ENCODE measurements around the gene CLDN7. TPM values are rescaled to one million over a fixed set of nuclear protein-coding genes. Genes with fewer than 3 reads are reported as not detected.

Gene CLDN7
- total RNA-seq, 1 experiment from 2014 or later, result 177 TPM

DNA sequence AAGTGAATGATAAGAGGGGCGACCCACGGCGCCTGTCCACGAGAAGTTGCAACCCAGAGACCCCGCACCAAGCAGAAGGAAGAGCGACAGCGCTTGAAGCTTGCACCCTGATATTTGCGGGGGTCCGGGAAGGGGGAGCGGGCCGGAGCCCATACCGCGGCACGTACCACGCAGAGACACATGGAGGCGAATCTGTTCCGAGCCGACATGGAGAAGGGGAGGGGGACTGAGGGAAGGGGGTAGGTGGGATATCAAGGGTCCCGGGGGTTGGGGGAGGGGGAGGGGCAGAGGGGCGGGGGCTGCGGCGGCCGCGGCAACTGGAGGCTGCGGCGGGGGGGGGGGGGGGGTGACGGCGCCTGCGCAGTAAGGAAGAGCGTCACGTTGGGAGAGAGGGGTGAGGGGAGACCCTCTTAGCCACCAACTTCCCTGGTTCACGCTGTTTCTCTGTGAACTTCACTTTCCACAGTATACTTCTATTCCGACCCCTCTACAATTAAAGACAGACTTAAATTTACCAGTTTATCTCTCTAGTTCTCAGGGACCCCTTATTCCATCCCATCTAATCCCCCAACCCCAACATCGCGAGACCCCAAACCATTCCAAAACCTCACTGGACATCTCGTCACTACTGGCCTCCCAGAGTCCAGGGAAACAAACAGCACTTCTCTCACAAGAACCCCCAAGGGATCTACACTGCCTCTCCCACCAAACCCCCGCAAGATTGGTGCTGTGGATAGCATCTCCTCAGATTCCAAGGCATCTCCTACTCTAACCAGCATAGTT is 50.6 kb downstream of the CLDN7 start:
- Histone ChIP-seq H3K4ac (ENCODE audit: low read depth, low read length) (no peak overlapping the region), H3K9me3 (ENCODE audit: control insufficient read depth, low read depth, low read length) (no peaks in the 10 kb centered on the region), H4K20me1 (ENCODE audit: control insufficient read depth, insufficient read depth, insufficient read length) (no peaks in the 10 kb centered on the region), H3K27ac (ENCODE audit: insufficient read length, low read depth, low read length) (no peak overlapping the region), H4K5ac (ENCODE audit: insufficient read length, low read depth, low read length) (no peak overlapping the region), H2BK20ac (ENCODE audit: low read depth, low read length, poor library complexity, severe bottlenecking) (no peak overlapping the region), H3K27me3 (ENCODE audit: insufficient read depth, low read length) (no peaks in the 10 kb centered on the region), H3T11ph (ENCODE audit: low read length) (no peak overlapping the region), H3K4me1 (ENCODE audit: insufficient read depth, low read length) (peaks cover 12% of the 10 kb centered on the region; the same call in 1 of the 2 replicates), H3K4me2 (ENCODE audit: insufficient read depth, insufficient read length, low read length) (peak overlapping the region; percentile 81), H2BK5ac (ENCODE audit: insufficient read length, low read length) (no peak overlapping the region), H4K91ac (ENCODE audit: insufficient read length, low read depth, low read length) (no peak overlapping the region), H3K14ac (ENCODE audit: insufficient read depth, low read length) (peak overlapping the region; percentile 64; the same call in 1 of the 2 replicates), H2BK15ac (ENCODE audit: low read depth, low read length) (no peak overlapping the region), H2AFZ (ENCODE audit: low read length) (no peak overlapping the region), H3K56ac (ENCODE audit: insufficient read length, low read depth, low read length) (no peak overlapping the region), H3K79me2 (ENCODE audit: insufficient read depth, low read length) (peaks cover 3% of the 10 kb centered on the region; the same call in 1 of the 2 replicates), H3K23ac (ENCODE audit: insufficient read length, low read depth, low read length) (no peak overlapping the region), H3K9ac (ENCODE audit: extremely low read depth, insufficient read length, low read length) (no peak overlapping the region), H2BK12ac (ENCODE audit: insufficient read length, low read depth, low read length) (no peak overlapping the region), H2AK5ac (ENCODE audit: insufficient read length, low read length) (no peak overlapping the region), H3K79me1 (ENCODE audit: insufficient read depth, low read depth, low read length, poor library complexity, severe bottlenecking) (peaks cover 2% of the 10 kb centered on the region), H2BK120ac (ENCODE audit: low read depth, low read length, poor library complexity, severe bottlenecking) (no peak overlapping the region), H3K18ac (ENCODE audit: insufficient read length, low read depth, low read length) (peak overlapping the region; percentile 44), H4K8ac (replicated peaks; ENCODE audit: insufficient read length, low read depth, low read length) (no peak overlapping the region), H3K23me2 (ENCODE audit: insufficient read length, low read depth, low read length, poor library complexity, severe bottlenecking) (peaks cover 24% of the 10 kb centered on the region)
- DNase-seq, result peak; percentile 50
- no CpG with 5 or more reads among the region's 37 CpGs for WGBS (ENCODE audit: extremely low coverage, insufficient read length, low lambda C conversion rate)
- Mint-ChIP-seq H3K9me3 (no peaks in the 10 kb centered on the region), H3K27me3 (ENCODE audit: low read depth) (no peaks in the 10 kb centered on the region; the same call in none of the 2 replicates), H3K36me3 (ENCODE audit: insufficient read depth in 1 of 3, low read depth in 3 of 3) (peaks cover 0 to 3% (median 0%) of the 10 kb centered on the region in 3 experiments; a peak in 3 of 7 replicates), H3K4me1 (peaks cover 56 to 74% of the 10 kb centered on the region in 2 experiments), H3K27ac (peak overlapping the region in 2 of 3 experiments; percentile 71 to 76; a peak in 4 of 7 replicates), H3K4me3 (peak overlapping the region; percentile 43 to 84)
- TF ChIP-seq, protein P1, sequence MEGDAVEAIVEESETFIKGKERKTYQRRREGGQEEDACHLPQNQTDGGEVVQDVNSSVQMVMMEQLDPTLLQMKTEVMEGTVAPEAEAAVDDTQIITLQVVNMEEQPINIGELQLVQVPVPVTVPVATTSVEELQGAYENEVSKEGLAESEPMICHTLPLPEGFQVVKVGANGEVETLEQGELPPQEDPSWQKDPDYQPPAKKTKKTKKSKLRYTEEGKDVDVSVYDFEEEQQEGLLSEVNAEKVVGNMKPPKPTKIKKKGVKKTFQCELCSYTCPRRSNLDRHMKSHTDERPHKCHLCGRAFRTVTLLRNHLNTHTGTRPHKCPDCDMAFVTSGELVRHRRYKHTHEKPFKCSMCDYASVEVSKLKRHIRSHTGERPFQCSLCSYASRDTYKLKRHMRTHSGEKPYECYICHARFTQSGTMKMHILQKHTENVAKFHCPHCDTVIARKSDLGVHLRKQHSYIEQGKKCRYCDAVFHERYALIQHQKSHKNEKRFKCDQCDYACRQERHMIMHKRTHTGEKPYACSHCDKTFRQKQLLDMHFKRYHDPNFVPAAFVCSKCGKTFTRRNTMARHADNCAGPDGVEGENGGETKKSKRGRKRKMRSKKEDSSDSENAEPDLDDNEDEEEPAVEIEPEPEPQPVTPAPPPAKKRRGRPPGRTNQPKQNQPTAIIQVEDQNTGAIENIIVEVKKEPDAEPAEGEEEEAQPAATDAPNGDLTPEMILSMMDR (conservative IDR thresholded peaks at IDR 0.05), result no peak

Small RNAs within 50 kb of the gene (microRNA-seq; reads per million reads assigned to microRNA genes)
- gene MIR324 (ENCODE audit: borderline microRNAs expressed), result 111 reads per million, percentile 74 among the genes with 10 or more reads in this experiment

Other genes starting within 250 kb of the CLDN7 start
- 161 and 167 TPM in 2 replicates for gene RNASEK, start 249.9 kb downstream of the CLDN7 start, total RNA-seq (2021)
- 3.3 and 4.9 TPM in 2 replicates for gene BCL6B, start 239.4 kb downstream of the CLDN7 start, total RNA-seq (2021)
- gene SLC16A13, start 226.5 kb downstream of the CLDN7 start, total RNA-seq (2021), result 6.1 and 6.8 TPM in 2 replicates
- gene SLC16A11, start 218.4 kb downstream of the CLDN7 start, total RNA-seq (2021), result 0.13 TPM in 1 of 2 replicates, not detected in the other
- not detected in 2 replicates for gene CLEC10A, start 182.2 kb downstream of the CLDN7 start, total RNA-seq (2021)
- gene ASGR2, start 147.7 kb downstream of the CLDN7 start, total RNA-seq (2021), result not detected in 2 replicates
- 5.2 and 5.9 TPM in 2 replicates for gene ASGR1, start 83.1 kb downstream of the CLDN7 start, total RNA-seq (2021)
- 38.2 and 38.3 TPM in 2 replicates for gene DLG4, start 42.6 kb downstream of the CLDN7 start, total RNA-seq (2021)
- 272 and 283 TPM in 2 replicates for gene ACADVL, start 42.5 kb downstream of the CLDN7 start, total RNA-seq (2021)
- gene DVL2, start 28.0 kb downstream of the CLDN7 start, total RNA-seq (2021), result 82.9 and 84.1 TPM in 2 replicates
- gene PHF23, start 23.0 kb downstream of the CLDN7 start, total RNA-seq (2021), result 105 and 110 TPM in 2 replicates
- gene GABARAP, start 20.0 kb downstream of the CLDN7 start, total RNA-seq (2021), result 261 and 266 TPM in 2 replicates
- 134 and 141 TPM in 2 replicates for gene CTDNEP1, start 10.7 kb downstream of the CLDN7 start, total RNA-seq (2021)
- 46.5 and 49.6 TPM in 2 replicates for gene ELP5, start 10.3 kb downstream of the CLDN7 start, total RNA-seq (2021)
- 4.4 and 4.7 TPM in 2 replicates for gene SLC2A4, start 19.2 kb upstream of the CLDN7 start, total RNA-seq (2021)
- 24.0 and 26.0 TPM in 2 replicates for gene YBX2, start 32.2 kb upstream of the CLDN7 start, total RNA-seq (2021)
- 978 and 1,015 TPM in 2 replicates for gene EIF5A, start 45.1 kb upstream of the CLDN7 start, total RNA-seq (2021)
- gene GPS2, start 52.9 kb upstream of the CLDN7 start, total RNA-seq (2021), result 62.6 and 62.7 TPM in 2 replicates
- gene NEURL4, start 66.9 kb upstream of the CLDN7 start, total RNA-seq (2021), result 54.8 and 55.4 TPM in 2 replicates
- 15.5 and 18.2 TPM in 2 replicates for gene ACAP1, start 74.1 kb upstream of the CLDN7 start, total RNA-seq (2021)
- 5.3 and 5.6 TPM in 2 replicates for gene KCTD11, start 89.7 kb upstream of the CLDN7 start, total RNA-seq (2021)
- not detected in 2 replicates for gene TMEM95, start 92.7 kb upstream of the CLDN7 start, total RNA-seq (2021)
- gene TNK1, start 118.6 kb upstream of the CLDN7 start, total RNA-seq (2021), result 10.1 and 11.2 TPM in 2 replicates
- 31.5 and 32.1 TPM in 2 replicates for gene PLSCR3, start 132.0 kb upstream of the CLDN7 start, total RNA-seq (2021)
- gene TMEM256, start 141.6 kb upstream of the CLDN7 start, total RNA-seq (2021), result 151 and 153 TPM in 2 replicates
- 70.2 and 70.5 TPM in 2 replicates for gene NLGN2, start 145.4 kb upstream of the CLDN7 start, total RNA-seq (2021)
- gene SPEM1, start 157.8 kb upstream of the CLDN7 start, total RNA-seq (2021), result 0.33 and 0.46 TPM in 2 replicates
- not detected in 2 replicates for gene SPEM2, start 163.1 kb upstream of the CLDN7 start, total RNA-seq (2021)
- not detected in 2 replicates for gene SPEM3, start 166.4 kb upstream of the CLDN7 start, total RNA-seq (2021)
- gene TMEM102, start 173.0 kb upstream of the CLDN7 start, total RNA-seq (2021), result 8.3 and 8.6 TPM in 2 replicates
- gene FGF11, start 177.0 kb upstream of the CLDN7 start, total RNA-seq (2021), result 14.1 and 15.2 TPM in 2 replicates
- gene CHRNB1, start 182.6 kb upstream of the CLDN7 start, total RNA-seq (2021), result 12.7 and 13.2 TPM in 2 replicates
- 14.4 and 14.9 TPM in 2 replicates for gene ZBTB4, start 217.2 kb upstream of the CLDN7 start, total RNA-seq (2021)
- gene SLC35G6, start 219.0 kb upstream of the CLDN7 start, total RNA-seq (2021), result not detected in 2 replicates
- 153 and 154 TPM in 2 replicates for gene POLR2A, start 221.9 kb upstream of the CLDN7 start, total RNA-seq (2021)

Data from H9 (cell line).